Left lung (tissue), 10 donors: ENCODE results near the gene OR51G1. TPM values are rescaled to one million over a fixed set of nuclear protein-coding genes. Genes with fewer than 3 reads are reported as not detected.

ENCODE experiments used
- ATAC-seq: fragments of 200-7000 bp; cut with Tn5 transposase; one replicate; pipeline ENCODE4 v1.9.1; 2020; ENCODE audit warnings: moderate library complexity
- DNase-seq, 4 donors: peaks; one replicate each; pipeline ENCODE4 v3.0.0-alpha.2; 2013 to 2020
- H3K27ac ChIP-seq, 2 donors: fragments of 200-600 bp; sonication (generic) in 1 of 2; one replicate each; pipeline versions ENCODE4 v1.5.0 to v1.8.0; 2020 to 2021
- H3K27me3 ChIP-seq, 2 donors: fragments of 200-600 bp; sonication (generic) in 1 of 2; one replicate each; pipeline versions ENCODE4 v1.5.0 to v1.8.0; 2020 to 2021
- H3K36me3 ChIP-seq, 2 donors: fragments of 200-600 bp; sonication (generic) in 1 of 2; one replicate each; pipeline versions ENCODE4 v1.5.0 to v1.8.0; 2020 to 2021
- H3K4me1 ChIP-seq, 2 donors: fragments of 200-600 bp; one replicate each; pipeline ENCODE4 v1.8.0; 2021
- H3K4me3 ChIP-seq, 2 donors: fragments of 200-600 bp; sonication (generic) in 1 of 2; one replicate each; pipeline versions ENCODE4 v1.5.0 to v1.8.0; 2020 to 2021; ENCODE audit warnings: mild to moderate bottlenecking in 1 of 2
- H3K9me3 ChIP-seq, 2 donors: fragments of 200-600 bp; sonication (generic) in 1 of 2; one replicate each; pipeline versions ENCODE4 v1.5.0 to v1.8.0; 2020 to 2021
- intact Hi-C, 2 donors: fragments of 100-400 bp; cut with DNase I; formaldehyde crosslinking; loops; one replicate each; pipeline versions ENCODE4 v1.11.2 to v1.14.2; 2022
- polyA plus RNA-seq, 6 donors: library from polyadenylated mRNA; unstranded; fragments of 120-200 nt; gene quantifications; one replicate each; pipeline ENCODE4 v1.2.1, GENCODE V29; 2013; ENCODE audit not compliant: insufficient read length in 6 of 6
- total RNA-seq, 2 donors: library from RNA; stranded (reverse); fragmentation: NEBNext Ultra II Directional; extraction: Animal tissue kit (Norgen Biotek cat#: 25700); gene quantifications; one replicate each; pipeline ENCODE4 v1.2.1, GENCODE V29; 2021
- TF ChIP-seq, protein P1 (sequence below), 2 donors: fragments of 200-600 bp; sonication (generic) in 1 of 2; IDR thresholded peaks; one replicate each; pipeline versions ENCODE4 v1.5.0 to v1.8.0; 2021; ENCODE audit warnings: antibody characterized with exemption in 2 of 2
- donor health status: DM: no; HTN: yes; CAD: no.
- donor health status: DM: no; HTN: no; CAD: no.

Gene OR51G1
- total and polyA plus RNA-seq, 8 donors: not detected

DNA sequence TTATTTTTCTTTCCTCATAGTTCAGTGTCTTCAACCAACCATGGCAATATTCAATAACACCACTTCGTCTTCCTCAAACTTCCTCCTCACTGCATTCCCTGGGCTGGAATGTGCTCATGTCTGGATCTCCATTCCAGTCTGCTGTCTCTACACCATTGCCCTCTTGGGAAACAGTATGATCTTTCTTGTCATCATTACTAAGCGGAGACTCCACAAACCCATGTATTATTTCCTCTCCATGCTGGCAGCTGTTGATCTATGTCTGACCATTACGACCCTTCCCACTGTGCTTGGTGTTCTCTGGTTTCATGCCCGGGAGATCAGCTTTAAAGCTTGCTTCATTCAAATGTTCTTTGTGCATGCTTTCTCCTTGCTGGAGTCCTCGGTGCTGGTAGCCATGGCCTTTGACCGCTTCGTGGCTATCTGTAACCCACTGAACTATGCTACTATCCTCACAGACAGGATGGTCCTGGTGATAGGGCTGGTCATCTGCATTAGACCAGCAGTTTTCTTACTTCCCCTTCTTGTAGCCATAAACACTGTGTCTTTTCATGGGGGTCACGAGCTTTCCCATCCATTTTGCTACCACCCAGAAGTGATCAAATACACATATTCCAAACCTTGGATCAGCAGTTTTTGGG lies 42.2 kb downstream of the OR51G1 start, which contains the start of gene OR51T1:
Gene OR51T1, plus strand, starts transcription at position 41 of the 641 bp plus-strand sequence. Its CDS starts 0 bp downstream, at position 41.
- no peak for DNase-seq
- TF ChIP-seq, protein P1, sequence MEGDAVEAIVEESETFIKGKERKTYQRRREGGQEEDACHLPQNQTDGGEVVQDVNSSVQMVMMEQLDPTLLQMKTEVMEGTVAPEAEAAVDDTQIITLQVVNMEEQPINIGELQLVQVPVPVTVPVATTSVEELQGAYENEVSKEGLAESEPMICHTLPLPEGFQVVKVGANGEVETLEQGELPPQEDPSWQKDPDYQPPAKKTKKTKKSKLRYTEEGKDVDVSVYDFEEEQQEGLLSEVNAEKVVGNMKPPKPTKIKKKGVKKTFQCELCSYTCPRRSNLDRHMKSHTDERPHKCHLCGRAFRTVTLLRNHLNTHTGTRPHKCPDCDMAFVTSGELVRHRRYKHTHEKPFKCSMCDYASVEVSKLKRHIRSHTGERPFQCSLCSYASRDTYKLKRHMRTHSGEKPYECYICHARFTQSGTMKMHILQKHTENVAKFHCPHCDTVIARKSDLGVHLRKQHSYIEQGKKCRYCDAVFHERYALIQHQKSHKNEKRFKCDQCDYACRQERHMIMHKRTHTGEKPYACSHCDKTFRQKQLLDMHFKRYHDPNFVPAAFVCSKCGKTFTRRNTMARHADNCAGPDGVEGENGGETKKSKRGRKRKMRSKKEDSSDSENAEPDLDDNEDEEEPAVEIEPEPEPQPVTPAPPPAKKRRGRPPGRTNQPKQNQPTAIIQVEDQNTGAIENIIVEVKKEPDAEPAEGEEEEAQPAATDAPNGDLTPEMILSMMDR (IDR thresholded peaks at IDR 0.05): no peak
- no peak within 1 kb of the TSS for H3K27ac ChIP-seq
- H3K36me3 ChIP-seq: no peaks in the 10 kb centered on the region
- no peak within 1 kb of the TSS for H3K4me3 ChIP-seq
- intact Hi-C loops: no loop called here
- ATAC-seq: no peak
- H3K4me1 ChIP-seq: no peaks in the 10 kb centered on the region
- no peaks in the 10 kb centered on the region for H3K27me3 ChIP-seq
- no peaks in the 10 kb centered on the region for H3K9me3 ChIP-seq

- no peak overlapping the region for H3K4me3 ChIP-seq
- no peaks in the 10 kb centered on the region for H3K27me3 ChIP-seq
- DNase-seq: no peak
- H3K4me1 ChIP-seq: no peaks in the 10 kb centered on the region
- no peaks in the 10 kb centered on the region for H3K9me3 ChIP-seq
- ATAC-seq: no peak
- intact Hi-C loops: no loop called here
- H3K36me3 ChIP-seq: no peaks in the 10 kb centered on the region
- H3K27ac ChIP-seq: no peak overlapping the region
- TF ChIP-seq, protein P1 (IDR thresholded peaks at IDR 0.05): no peak
Observed at GRCh38 chr11:4881188-4881587, 43.0 kb downstream of the OR51G1 start.

Other genes with a start within 250 kb of the OR51G1 start
- not detected for gene OR51E2, start 226.5 kb downstream of the OR51G1 start, total RNA-seq
- gene OR51E2, start 226.5 kb downstream of the OR51G1 start, polyA plus RNA-seq: under 1 TPM in 5 of 6 donors, not detected in 1; 0.08 to 0.18 (median 0.15) TPM
- not detected for gene MMP26, start 219.6 kb downstream of the OR51G1 start, total RNA-seq
- gene MMP26, start 219.6 kb downstream of the OR51G1 start, polyA plus RNA-seq: not detected
- gene OR51F1, start 154.4 kb downstream of the OR51G1 start, total RNA-seq: not detected
- gene OR51F1, start 154.4 kb downstream of the OR51G1 start, polyA plus RNA-seq: not detected
- not detected for gene OR52R1, start 120.0 kb downstream of the OR51G1 start, total RNA-seq
- not detected for gene OR52R1, start 120.0 kb downstream of the OR51G1 start, polyA plus RNA-seq
- not detected for gene OR51F2, start 103.0 kb downstream of the OR51G1 start, total RNA-seq
- gene OR51F2, start 103.0 kb downstream of the OR51G1 start, polyA plus RNA-seq: not detected
- gene OR51S1, start 75.1 kb downstream of the OR51G1 start, total RNA-seq: not detected
- not detected for gene OR51S1, start 75.1 kb downstream of the OR51G1 start, polyA plus RNA-seq
- not detected for gene OR51T1, start 42.4 kb downstream of the OR51G1 start, total RNA-seq
- gene OR51T1, start 42.4 kb downstream of the OR51G1 start, polyA plus RNA-seq: not detected
- gene OR51A7, start 20.6 kb downstream of the OR51G1 start, total RNA-seq: not detected
- not detected for gene OR51A7, start 20.6 kb downstream of the OR51G1 start, polyA plus RNA-seq
- gene OR51G2, start 5.0 kb downstream of the OR51G1 start, total RNA-seq: not detected
- gene OR51G2, start 5.0 kb downstream of the OR51G1 start, polyA plus RNA-seq: not detected
- not detected for gene OR51A4, start 23.3 kb upstream of the OR51G1 start, total RNA-seq
- not detected for gene OR51A4, start 23.3 kb upstream of the OR51G1 start, polyA plus RNA-seq
- gene OR51A2, start 31.4 kb upstream of the OR51G1 start, total RNA-seq: not detected
- gene OR51A2, start 31.4 kb upstream of the OR51G1 start, polyA plus RNA-seq: not detected
- gene OR51L1, start 70.5 kb upstream of the OR51G1 start, total RNA-seq: not detected
- under 1 TPM in 5 of 6 donors, not detected in 1; 0.01 to 0.06 (median 0.03) TPM for gene OR51L1, start 70.5 kb upstream of the OR51G1 start, polyA plus RNA-seq
- gene OR52J3, start 122.2 kb upstream of the OR51G1 start, total RNA-seq: not detected
- not detected for gene OR52J3, start 122.2 kb upstream of the OR51G1 start, polyA plus RNA-seq
- not detected for gene OR52E2, start 135.3 kb upstream of the OR51G1 start, total RNA-seq
- not detected for gene OR52E2, start 135.3 kb upstream of the OR51G1 start, polyA plus RNA-seq
- not detected for gene OR52E1, start 145.2 kb upstream of the OR51G1 start, total RNA-seq
- gene OR52E1, start 145.2 kb upstream of the OR51G1 start, polyA plus RNA-seq: not detected
- gene OR52A5, start 214.0 kb upstream of the OR51G1 start, total RNA-seq: not detected
- gene OR52A5, start 214.0 kb upstream of the OR51G1 start, polyA plus RNA-seq: not detected
- gene OR52A1, start 230.4 kb upstream of the OR51G1 start, total RNA-seq: not detected
- under 1 TPM; 0.02 to 0.03 (median 0.03) TPM for gene OR52A1, start 230.4 kb upstream of the OR51G1 start, polyA plus RNA-seq